HepG2 (cell line): ENCODE results near the gene SPANXB1. TPM values are rescaled to one million over a fixed set of nuclear protein-coding genes. Genes with fewer than 3 reads are reported as not detected.
"Not testable (repeated sequence)": the region's sequence is repeated elsewhere in the genome, so short reads cannot be mapped to it uniquely, and the experiment has no call there.

Experiments used
- ATAC-seq: fragments of 200-7000 bp; cut with Tn5 transposase; 3 replicates; pipeline ENCODE4 v1.9.1; 2020; ENCODE audit warnings: mild to moderate bottlenecking, moderate library complexity
- BruUV-seq: library from RNA; stranded (reverse); fragments of 400-500 nt; replicated peaks from 2 replicates; lab custom pipeline; 2021; lab: Mats Ljungman, UMichigan
- CTCF ChIA-PET: fragments of 300-600 bp; formaldehyde crosslinking; extraction: SDS; loops from one replicate; lab custom pipeline; 2021; ENCODE audit warnings: low total read pairs, inconsistent platforms, low intra/inter-chr PET ratio; lab: Yijun Ruan, JAX
- POLR2A ChIA-PET: fragments of 350-600 bp; sonication (Branson Sonifier 250); formaldehyde crosslinking; loops from one replicate; lab custom pipeline; 2020; ENCODE audit warnings: antibody characterized with exemption, inconsistent platforms; lab: Yijun Ruan, JAX
- DNase-seq: peaks from one replicate; pipeline ENCODE4 v3.0.0-alpha.2; 2015; ENCODE audit warnings: low spot score
- FAIRE-seq: peaks from 3 replicates; lab custom pipeline; 2011; peaks lifted over from hg19 to GRCh38; lab: Jason Lieb, UNC
- H2AFZ ChIP-seq: one replicate; pipeline ENCODE4 v1.6.1; 2011; ENCODE audit warnings: low read length, inconsistent platforms
- H3K27ac ChIP-seq: fragments of 300-600 bp; 3 replicates; pipeline ENCODE4 v1.8.0; 2011; ENCODE audit warnings: mixed run types, mild to moderate bottlenecking, mixed read lengths, low read length, inconsistent platforms; ENCODE audit not compliant: insufficient read depth; ENCODE audit errors: extremely low read length
- H3K27me3 ChIP-seq, 2 experiments: fragments of 200-600 bp in 1 of 2; 2 replicates in 1 of 2; 3 replicates in 1 of 2; pipeline versions ENCODE4 v1.6.0 to v1.8.0; 2011; ENCODE audit warnings: low read length in 2 of 2, mild to moderate bottlenecking in 2 of 2, moderate library complexity in 2 of 2, inconsistent platforms in 1 of 2; ENCODE audit not compliant: insufficient read depth in 2 of 2, control insufficient read depth in 1 of 2
- H3K36me3 ChIP-seq, 2 experiments: fragments of 200-600 bp in 1 of 2; replicated peaks in 1 of 2; 2 replicates in 1 of 2; 3 replicates in 1 of 2; pipeline versions ENCODE4 v1.5.1 to v1.8.0; 2011; ENCODE audit warnings: low read length in 2 of 2, inconsistent platforms in 1 of 2; ENCODE audit not compliant: insufficient read depth in 2 of 2, control insufficient read depth in 1 of 2
- H3K4me1 ChIP-seq: 2 replicates; pipeline ENCODE4 v1.5.1; 2012; ENCODE audit warnings: low read length, inconsistent platforms; ENCODE audit not compliant: insufficient read depth
- H3K4me2 ChIP-seq: 2 replicates; pipeline ENCODE4 v1.6.0; 2011; ENCODE audit warnings: low read depth, low read length, inconsistent platforms
- H3K4me3 ChIP-seq, 3 experiments: fragments of 200-600 bp in 1 of 3; sonication (generic), shearing (Covaris generic) in 1 of 3; replicated peaks in 1 of 3; 2 replicates each; pipeline ENCODE4 v1.5.1; 2011 to 2016; ENCODE audit warnings: low read length in 3 of 3, inconsistent platforms in 2 of 3, low read depth in 2 of 3, mild to moderate bottlenecking in 2 of 3, control low read depth in 1 of 3, mixed read lengths in 1 of 3; ENCODE audit not compliant: insufficient read depth in 1 of 3
- H3K79me2 ChIP-seq: one replicate; pipeline ENCODE4 v1.6.1; 2011; ENCODE audit warnings: low read length, inconsistent platforms; ENCODE audit not compliant: insufficient read depth
- H3K9ac ChIP-seq: 2 replicates; pipeline ENCODE4 v1.6.0; 2011; ENCODE audit warnings: mild to moderate bottlenecking, low read depth, low read length, inconsistent platforms; ENCODE audit not compliant: insufficient read depth
- H3K9me3 ChIP-seq: 2 replicates; pipeline ENCODE4 v1.5.1; 2012; ENCODE audit warnings: mild to moderate bottlenecking, low read length
- H4K20me1 ChIP-seq: 2 replicates; pipeline ENCODE4 v1.6.0; 2011; ENCODE audit warnings: inconsistent platforms, mild to moderate bottlenecking, low read length, moderate library complexity; ENCODE audit not compliant: insufficient read depth
- STAG1 ChIP-seq: sonication (generic); formaldehyde crosslinking; IDR thresholded peaks from 2 replicates; pipeline ENCODE4 v1.4.0; 2020; ENCODE audit warnings: missing genetic modification reagents
- WGBS: methylation state at CpG from one replicate; pipeline ENCODE4 v1.1.6; 2017; ENCODE audit warnings: low lambda C conversion rate; 5-methylcytosine and 5-hydroxymethylcytosine counted together
- in situ Hi-C: cut with HindIII; loops from 2 replicates; pipeline ENCODE4 v1.10.0; 2017; ENCODE audit warnings: low pct_unique_long_range_greater_than_20kb; ENCODE audit not compliant: extremely low pct_ligation_motif_present
- intact Hi-C: fragments of 100-400 bp; cut with micrococcal nuclease; formaldehyde crosslinking; loops from one replicate; pipeline ENCODE4 v1.10.0; 2022; ENCODE audit not compliant: unreplicated experiment
- polyA plus RNA-seq, 8 experiments: library from polyadenylated mRNA; depleted of rRNA in 3 of 8; stranded (reverse) in 7 of 8; unstranded in 1 of 8; fragments of >200 nt; fragmentation: Illumina TruSeq in 4 of 8; extraction: Trizol in 4 of 8; gene quantifications; 2 replicates each; pipeline versions ENCODE4 v1.2.1 to v1.2.3, GENCODE V29; 2011 to 2016; ENCODE audit warnings: low read depth in 4 of 8, missing spikeins in 1 of 8, mixed read lengths in 1 of 8; ENCODE audit not compliant: insufficient read depth in 1 of 8
- total RNA-seq, 5 experiments: library from RNA; depleted of rRNA; stranded (reverse); fragments of >200 nt; fragmentation: Illumina TruSeq; extraction: Trizol; gene quantifications; 2 replicates each; pipeline ENCODE4 v1.2.3, GENCODE V29; 2016; ENCODE audit warnings: low read depth in 1 of 5

The SPANXB1 gene
- total and polyA plus RNA-seq, 2 of the 13 experiments (the other 11 are each of a cell fraction or from before 2014, with no cell fraction given) = not detected

DNA sequence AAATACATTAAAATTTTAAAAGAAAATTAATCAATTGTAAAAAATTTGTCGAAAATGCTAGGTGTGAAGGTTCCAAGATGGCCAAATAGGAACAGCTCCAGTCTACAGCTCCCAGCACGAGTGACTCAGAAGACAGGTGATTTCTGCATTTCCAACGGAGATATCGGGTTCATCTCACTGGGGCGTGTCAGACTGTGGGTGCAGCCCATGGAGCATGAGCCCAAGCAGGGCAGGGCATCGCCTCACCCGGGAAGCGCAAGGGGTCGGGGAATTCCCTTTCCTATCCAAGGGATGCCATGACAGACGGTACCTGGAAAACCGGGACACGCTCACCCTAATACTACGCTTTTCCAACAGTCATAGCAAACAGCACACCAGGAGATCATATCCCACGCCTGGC is 41.9 kb downstream of the SPANXB1 start:
- H3K27ac ChIP-seq, H3K9me3 ChIP-seq, CTCF ChIA-PET, intact Hi-C loops, H3K9ac ChIP-seq, H2AFZ ChIP-seq, BruUV-seq, ATAC-seq, in situ Hi-C loops, H3K4me2 ChIP-seq, FAIRE-seq, POLR2A ChIA-PET, H3K79me2 ChIP-seq, DNase-seq, H3K27me3 ChIP-seq, H4K20me1 ChIP-seq, H3K4me3 ChIP-seq, H3K36me3 ChIP-seq, H3K4me1 ChIP-seq: not testable (repeated sequence)
- 0% methylated on average over 1 of the region's 14 CpGs for WGBS

- ATAC-seq, H3K36me3 ChIP-seq, BruUV-seq, H3K9ac ChIP-seq, intact Hi-C loops, H3K79me2 ChIP-seq, H3K4me2 ChIP-seq, FAIRE-seq, POLR2A ChIA-PET, H3K27me3 ChIP-seq, CTCF ChIA-PET, H3K9me3 ChIP-seq, H4K20me1 ChIP-seq, H2AFZ ChIP-seq, DNase-seq, H3K4me1 ChIP-seq, H3K4me3 ChIP-seq, in situ Hi-C loops, H3K27ac ChIP-seq: not testable (repeated sequence)
- WGBS = 16% methylated on average over 3 of the region's 3 CpGs
These were observed 47.5 kb downstream of the SPANXB1 start for GRCh38 chrX:141049878-141050277.

- peak; percentile 46; the same call in 1 of the 3 replicates for ATAC-seq
- H3K36me3 ChIP-seq, H3K4me2 ChIP-seq, H3K79me2 ChIP-seq, FAIRE-seq, H3K27ac ChIP-seq, H4K20me1 ChIP-seq, POLR2A ChIA-PET, in situ Hi-C loops, intact Hi-C loops, H3K9me3 ChIP-seq, CTCF ChIA-PET, H2AFZ ChIP-seq, H3K9ac ChIP-seq, BruUV-seq, H3K4me3 ChIP-seq, DNase-seq, H3K4me1 ChIP-seq, H3K27me3 ChIP-seq: not testable (repeated sequence)
- peak; percentile 29; the same call in 1 of the 2 replicates for TF ChIP-seq STAG1
- WGBS = 3% methylated on average over 5 of the region's 5 CpGs
These were observed 49.7 kb downstream of the SPANXB1 start for GRCh38 chrX:141052098-141052497.

Other genes with a start within 250 kb of the SPANXB1 start
- gene LDOC1, start 174.5 kb downstream of the SPANXB1 start, total RNA-seq (2016; rRNA removed; fragmentation: Illumina TruSeq; extraction: Trizol) = not detected in 2 replicates
- not detected in 2 replicates for gene LDOC1, start 174.5 kb downstream of the SPANXB1 start, polyA plus RNA-seq (2011; rRNA removed)
- not detected in 2 replicates for gene SPANXC, start 239.9 kb downstream of the SPANXB1 start, total RNA-seq (2016; rRNA removed; fragmentation: Illumina TruSeq; extraction: Trizol)
- not detected in 2 replicates for gene SPANXC, start 239.9 kb downstream of the SPANXB1 start, polyA plus RNA-seq (2011; rRNA removed)